Natural killer cell (primary cell): ENCODE data around the gene CACNA1F. TPM values are rescaled to one million over a fixed set of nuclear protein-coding genes. Genes with fewer than 3 reads are reported as not detected.
"Not testable (repeated sequence)": the region's sequence is repeated elsewhere in the genome, so short reads cannot be mapped to it uniquely, and the experiment has no call there.

Source experiments
- ATAC-seq, 3 donors: fragments of 150-1000 bp in 2 of 3; fragments of 200-7000 bp in 1 of 3; cut with Tn5 transposase; 1 replicate in 1 of 3; 2 replicates in 2 of 3; pipeline ENCODE4 v1.10.0; 2021; ENCODE audit warnings: mild to moderate bottlenecking in 2 of 3, moderate library complexity in 2 of 3
- DNase-seq, 2 donors: peaks; one replicate each; pipeline versions ENCODE4 v3.0.0 to v3.0.0-alpha.2; 2013 to 2021; ENCODE audit warnings: mixed read lengths in 1 of 2
- H3K27ac ChIP-seq: one replicate; pipeline ENCODE4 v1.5.1; 2013; ENCODE audit warnings: mild to moderate bottlenecking, low read length
- H3K27me3 ChIP-seq: one replicate; pipeline ENCODE4 v1.6.1; 2013; ENCODE audit warnings: low read length; ENCODE audit not compliant: control insufficient read depth, insufficient read depth
- H3K36me3 ChIP-seq: one replicate; pipeline ENCODE4 v1.6.1; 2013; ENCODE audit warnings: low read length; ENCODE audit not compliant: control insufficient read depth, insufficient read depth
- H3K4me1 ChIP-seq: one replicate; pipeline ENCODE4 v1.6.1; 2013; ENCODE audit warnings: low read length; ENCODE audit not compliant: control insufficient read depth, insufficient read depth
- H3K4me3 ChIP-seq: one replicate; pipeline ENCODE4 v1.5.1; 2013; ENCODE audit warnings: low read length
- H3K9me3 ChIP-seq: one replicate; pipeline ENCODE4 v1.6.1; 2013; ENCODE audit warnings: low read length; ENCODE audit not compliant: control insufficient read depth, insufficient read depth
- H3K27ac Mint-ChIP-seq, 2 donors: one replicate each; pipeline ENCODE4 v1.8.0; 2022; ENCODE audit warnings: mild to moderate bottlenecking in 2 of 2, mixed read lengths in 2 of 2, moderate library complexity in 1 of 2
- H3K27me3 Mint-ChIP-seq, 2 donors: one replicate each; pipeline ENCODE4 v1.8.0; 2022; ENCODE audit warnings: low read depth in 2 of 2, mixed read lengths in 2 of 2
- H3K36me3 Mint-ChIP-seq: one replicate; pipeline ENCODE4 v1.8.0; 2022; ENCODE audit warnings: mixed read lengths
- H3K4me1 Mint-ChIP-seq, 2 donors: one replicate each; pipeline ENCODE4 v1.8.0; 2022; ENCODE audit warnings: mixed read lengths in 2 of 2
- H3K4me3 Mint-ChIP-seq: one replicate; pipeline ENCODE4 v1.8.0; 2022; ENCODE audit warnings: mild to moderate bottlenecking, moderate library complexity, mixed read lengths
- H3K9me3 Mint-ChIP-seq, 2 donors: one replicate each; pipeline ENCODE4 v1.8.0; 2022; ENCODE audit warnings: mixed read lengths in 2 of 2
- WGBS: methylation state at CpG from one replicate; pipeline ENCODE4 v1.1.7; 2013; ENCODE audit warnings: missing lambda C conversion rate; ENCODE audit not compliant: insufficient coverage; 5-methylcytosine and 5-hydroxymethylcytosine counted together
- intact Hi-C: fragments of 100-400 bp; cut with micrococcal nuclease; formaldehyde crosslinking; loops from one replicate; pipeline ENCODE4 v1.14.2; 2022
- total RNA-seq, 4 donors: library from RNA; stranded (reverse); fragments of 120-200 nt in 1 of 4; gene quantifications; one replicate each; pipeline versions ENCODE4 v1.2.3 to v1.2.4, GENCODE V29; 2013 to 2022
- TF ChIP-seq, protein P1 (sequence below): fragments of 200-600 bp; IDR thresholded peaks from one replicate; pipeline ENCODE4 v1.8.0; 2022; ENCODE audit warnings: antibody characterized with exemption

Gene CACNA1F
- total RNA-seq, 3 donors from 2014 or later (not counting 1 experiment from before 2014, with no cell fraction given) = 0.48 to 1.1 (median 0.66) TPM

DNA sequence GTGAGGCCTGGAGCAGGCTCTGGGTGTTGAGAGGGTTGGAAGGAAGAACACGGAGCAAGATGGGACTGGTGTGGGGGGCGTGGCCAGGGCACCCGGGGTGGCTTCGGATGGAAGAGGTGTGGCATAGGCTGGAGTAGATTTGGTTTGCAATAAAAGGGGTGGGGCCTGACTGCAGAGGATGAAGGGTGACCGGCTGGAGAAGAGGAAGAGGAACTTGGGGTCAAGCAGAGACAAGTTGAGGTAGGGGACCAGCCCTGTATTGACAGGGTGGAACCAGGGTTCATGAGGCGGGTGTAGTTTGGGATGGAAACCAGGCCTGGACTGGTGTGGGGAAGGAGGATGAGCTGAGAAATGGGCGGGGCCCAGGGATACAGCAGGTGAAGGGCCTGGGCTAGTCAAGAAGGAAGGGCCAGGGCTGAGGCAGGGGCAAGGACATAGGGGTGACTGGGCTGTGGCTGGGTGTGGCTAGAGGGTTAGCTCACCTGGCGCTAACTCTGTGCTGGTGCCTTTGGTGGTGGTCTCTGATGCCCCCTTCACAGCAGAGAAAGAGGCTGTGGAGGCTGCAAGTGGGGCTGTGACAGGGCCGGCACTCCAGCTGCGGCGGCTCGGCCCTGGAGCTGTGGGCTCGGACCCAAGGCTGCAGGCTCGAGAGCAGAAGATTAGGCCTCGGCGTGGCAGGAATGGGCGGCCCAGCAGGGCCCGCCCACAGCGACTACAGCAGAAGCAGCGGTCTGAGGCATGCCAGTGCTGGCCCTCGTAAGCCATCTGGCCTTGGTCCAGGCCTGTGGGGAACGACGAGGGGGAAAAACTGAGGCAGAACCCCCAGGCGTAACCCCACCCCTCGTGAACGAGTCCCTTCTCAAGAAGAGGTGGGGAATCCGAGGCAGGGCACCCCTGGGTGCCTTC is 56.5 kb downstream of the CACNA1F start:
- intact Hi-C loops = no loop called here
- Histone ChIP-seq H3K27ac (no peak overlapping the region), H3K4me3 (no peak overlapping the region), H3K27me3 (no peaks in the 10 kb centered on the region), H3K9me3 (no peaks in the 10 kb centered on the region), H3K36me3 (peaks cover 16% of the 10 kb centered on the region), H3K4me1 (peaks cover 21% of the 10 kb centered on the region)
- TF ChIP-seq, protein P1, sequence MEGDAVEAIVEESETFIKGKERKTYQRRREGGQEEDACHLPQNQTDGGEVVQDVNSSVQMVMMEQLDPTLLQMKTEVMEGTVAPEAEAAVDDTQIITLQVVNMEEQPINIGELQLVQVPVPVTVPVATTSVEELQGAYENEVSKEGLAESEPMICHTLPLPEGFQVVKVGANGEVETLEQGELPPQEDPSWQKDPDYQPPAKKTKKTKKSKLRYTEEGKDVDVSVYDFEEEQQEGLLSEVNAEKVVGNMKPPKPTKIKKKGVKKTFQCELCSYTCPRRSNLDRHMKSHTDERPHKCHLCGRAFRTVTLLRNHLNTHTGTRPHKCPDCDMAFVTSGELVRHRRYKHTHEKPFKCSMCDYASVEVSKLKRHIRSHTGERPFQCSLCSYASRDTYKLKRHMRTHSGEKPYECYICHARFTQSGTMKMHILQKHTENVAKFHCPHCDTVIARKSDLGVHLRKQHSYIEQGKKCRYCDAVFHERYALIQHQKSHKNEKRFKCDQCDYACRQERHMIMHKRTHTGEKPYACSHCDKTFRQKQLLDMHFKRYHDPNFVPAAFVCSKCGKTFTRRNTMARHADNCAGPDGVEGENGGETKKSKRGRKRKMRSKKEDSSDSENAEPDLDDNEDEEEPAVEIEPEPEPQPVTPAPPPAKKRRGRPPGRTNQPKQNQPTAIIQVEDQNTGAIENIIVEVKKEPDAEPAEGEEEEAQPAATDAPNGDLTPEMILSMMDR = no peak
- Mint-ChIP-seq H3K4me3 (no peak overlapping the region), H3K27ac (peak overlapping the region in 1 of 2 donors; percentile 54), H3K36me3 (no peaks in the 10 kb centered on the region), H3K4me1 (peaks cover 0 to 20% of the 10 kb centered on the region in 2 donors), H3K27me3 (no peaks in the 10 kb centered on the region), H3K9me3 (no peaks in the 10 kb centered on the region)
- no peak for DNase-seq
- WGBS = 86% methylated on average over 25 of the region's 27 CpGs
- ATAC-seq = no peak

- no peak overlapping the region for H3K4me3 ChIP-seq
- no peak overlapping the region for H3K27ac Mint-ChIP-seq
- no peak for ATAC-seq
- no peak for DNase-seq
- intact Hi-C loops = no loop called here
- no peak overlapping the region for H3K4me3 Mint-ChIP-seq
- peaks cover 25% of the 10 kb centered on the region for H3K4me1 ChIP-seq
- peaks cover 14% of the 10 kb centered on the region for H3K36me3 ChIP-seq
- no peaks in the 10 kb centered on the region for H3K36me3 Mint-ChIP-seq
- H3K9me3 Mint-ChIP-seq = no peaks in the 10 kb centered on the region
- H3K9me3 ChIP-seq = no peaks in the 10 kb centered on the region
- 95% methylated on average over 38 of the region's 43 CpGs for WGBS
- H3K4me1 Mint-ChIP-seq = peaks cover 0 to 20% of the 10 kb centered on the region in 2 donors
- no peak overlapping the region for H3K27ac ChIP-seq
- H3K27me3 ChIP-seq = no peaks in the 10 kb centered on the region
- TF ChIP-seq, protein P1 = no peak
- H3K27me3 Mint-ChIP-seq = no peaks in the 10 kb centered on the region
Measured at GRCh38 chrX:49175435-49176274, 57.5 kb downstream of the CACNA1F start.

- no peaks in the 10 kb centered on the region for H3K9me3 Mint-ChIP-seq
- no CpG with 5 or more reads among the region's 3 CpGs for WGBS
- Histone ChIP-seq H3K4me3 (no peak overlapping the region), H3K4me1 (peaks cover 25% of the 10 kb centered on the region), H3K27ac (no peak overlapping the region), H3K27me3 (no peaks in the 10 kb centered on the region), H3K36me3 (peaks cover 14% of the 10 kb centered on the region), H3K9me3 (no peaks in the 10 kb centered on the region)
- TF ChIP-seq, protein P1 = no peak
- ATAC-seq (no peak), DNase-seq (no peak)
- intact Hi-C loops = no loop called here
- no peaks in the 10 kb centered on the region for H3K36me3 Mint-ChIP-seq
- no peaks in the 10 kb centered on the region for H3K27me3 Mint-ChIP-seq
- no peak overlapping the region for H3K4me3 Mint-ChIP-seq
- peaks cover 0 to 20% of the 10 kb centered on the region in 2 donors for H3K4me1 Mint-ChIP-seq
- H3K27ac Mint-ChIP-seq = no peak overlapping the region
Measured at GRCh38 chrX:49174723-49175122, 58.4 kb downstream of the CACNA1F start.

- H3K4me3 ChIP-seq, H3K27me3 Mint-ChIP-seq, H3K9me3 ChIP-seq, H3K36me3 ChIP-seq, H3K27ac ChIP-seq, H3K9me3 Mint-ChIP-seq, DNase-seq, H3K36me3 Mint-ChIP-seq, ATAC-seq, H3K4me3 Mint-ChIP-seq, H3K27me3 ChIP-seq, H3K27ac Mint-ChIP-seq, intact Hi-C loops: not testable (repeated sequence)
- H3K4me1 Mint-ChIP-seq = peaks cover 0 to 25% of the 10 kb centered on the region in 2 donors
- WGBS = 92% methylated on average over 5 of the region's 8 CpGs
- H3K4me1 ChIP-seq = peaks cover 30% of the 10 kb centered on the region
Measured at GRCh38 chrX:49173544-49173943, 59.6 kb downstream of the CACNA1F start.
